HG02852 (cell line): ENCODE data around the gene VIT.
A peak's percentile ranks its signal among the peaks of the same experiment; 100 is the strongest.

Experiments
- ATAC-seq: cut with Tn5 transposase; IDR thresholded peaks from one replicate; pipeline ENCODE4 v1.9.1; 2021; ENCODE audit warnings: mild to moderate bottlenecking, moderate library complexity; ENCODE audit not compliant: unreplicated experiment

Gene VIT

DNA sequence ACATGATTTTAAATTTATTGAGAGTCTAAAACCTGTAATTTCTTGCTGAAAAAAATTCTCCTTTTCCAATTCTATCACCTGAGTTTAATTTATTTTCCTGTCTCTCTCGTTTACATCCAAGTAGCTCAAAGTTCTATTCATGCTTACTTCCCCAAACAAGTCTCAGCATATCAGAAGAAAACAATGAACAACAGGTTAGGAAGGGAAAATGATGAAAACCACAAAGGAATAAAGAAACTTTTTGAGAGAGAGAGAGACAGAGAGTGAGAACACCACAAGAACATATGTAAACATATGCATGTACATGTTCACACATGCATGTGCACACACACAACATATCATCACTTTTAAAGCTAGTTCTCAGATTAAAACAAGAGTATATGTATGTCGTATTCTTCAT is 157.7 kb downstream of the VIT start:
- ATAC-seq, result no peak

DNA sequence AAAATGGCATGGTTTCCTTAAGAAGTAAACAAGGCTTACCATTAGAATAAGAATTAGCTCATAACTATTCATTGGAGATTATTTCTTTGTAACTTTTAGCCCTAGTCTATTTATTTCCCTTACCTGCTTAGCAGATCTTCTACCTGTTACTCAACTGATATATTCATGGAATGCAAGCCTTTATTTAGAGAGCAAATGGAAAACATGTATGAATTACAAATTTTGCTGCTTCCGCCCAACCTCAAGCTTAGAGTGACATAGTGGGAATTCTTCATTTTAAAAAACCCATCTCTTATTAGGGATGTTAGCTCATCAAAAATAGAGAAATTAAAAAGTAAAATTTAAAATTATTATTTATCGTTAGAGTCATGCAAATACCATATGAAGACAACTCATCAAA is 158.9 kb downstream of the VIT start:
- ATAC-seq, result no peak

DNA sequence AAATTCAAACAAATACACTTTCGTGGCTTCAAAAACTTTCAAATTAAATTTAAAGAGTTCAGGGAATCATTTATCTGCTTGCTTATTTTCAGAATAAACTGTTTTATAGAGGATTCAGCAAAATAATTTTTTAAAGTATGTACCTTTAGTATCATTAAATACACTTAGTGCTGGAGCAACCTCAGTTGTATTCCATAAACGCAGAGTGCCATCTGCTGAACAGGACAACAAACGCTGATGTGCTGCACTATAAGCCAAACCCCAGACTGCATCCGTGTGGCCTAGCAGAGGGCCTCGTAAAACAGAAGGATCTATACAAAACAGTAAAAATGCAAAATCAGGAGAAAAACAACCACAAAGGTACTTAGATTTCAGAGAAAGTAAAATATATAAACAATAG is 161.2 kb downstream of the VIT start:
- no peak for ATAC-seq

DNA sequence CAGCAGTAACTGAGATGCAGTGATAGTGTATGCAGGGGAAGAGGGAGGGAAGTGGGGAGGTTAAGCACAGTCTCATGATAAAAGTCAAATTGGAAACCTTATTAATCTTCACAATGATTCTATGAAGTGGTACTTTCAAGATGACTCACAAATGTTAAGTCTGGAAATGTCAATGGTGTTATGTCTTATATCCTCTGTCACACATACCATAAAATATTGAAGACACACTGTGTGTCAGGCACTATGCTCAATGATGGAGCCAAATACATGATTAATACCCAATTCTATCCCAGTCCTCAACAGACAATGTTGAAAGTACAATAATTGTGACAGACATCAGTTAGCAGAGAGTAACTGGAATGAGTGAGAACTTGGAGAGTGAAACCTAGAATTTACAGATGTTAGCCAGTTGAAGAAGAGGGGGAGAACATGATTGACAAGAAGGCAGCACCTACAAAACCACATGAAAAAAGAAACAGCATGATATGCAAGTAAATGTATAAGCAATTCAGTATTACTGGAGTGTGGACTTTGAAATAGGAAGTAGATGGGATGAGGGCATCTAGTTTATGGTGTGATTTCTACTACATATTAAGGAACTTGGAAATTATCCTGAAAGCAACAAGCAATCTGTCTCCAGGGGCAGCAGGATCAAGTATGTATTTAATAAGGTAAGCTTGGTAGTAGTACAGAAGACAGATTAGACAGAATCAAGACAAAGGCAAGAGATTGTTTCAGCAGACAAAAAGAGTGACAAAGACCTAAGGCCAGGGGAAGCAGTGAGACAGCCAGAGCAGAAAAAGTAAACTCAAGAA is 162.3 kb downstream of the VIT start:
- ATAC-seq, result peak; percentile 65

DNA sequence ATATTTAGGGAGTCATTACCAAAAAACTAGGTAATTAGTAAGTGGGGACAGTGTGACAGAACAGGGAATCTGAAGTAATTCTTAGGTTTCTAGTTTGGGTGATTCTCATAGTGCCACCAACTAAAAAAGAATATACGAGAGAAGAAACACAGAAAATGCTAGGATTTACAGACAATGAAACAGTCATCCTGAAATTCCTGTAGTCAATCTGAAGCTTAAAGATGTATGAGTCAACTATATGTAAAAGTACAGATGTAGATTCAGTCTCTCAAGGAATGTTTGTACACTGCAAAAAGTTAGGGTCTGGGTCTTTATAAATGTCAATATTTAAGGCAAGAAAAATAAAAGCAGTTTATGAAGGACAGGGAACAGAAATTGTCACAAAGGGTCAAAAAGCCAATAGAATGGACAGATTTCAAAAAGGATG is 162.9 kb downstream of the VIT start:
- ATAC-seq, result peak; percentile 28

DNA sequence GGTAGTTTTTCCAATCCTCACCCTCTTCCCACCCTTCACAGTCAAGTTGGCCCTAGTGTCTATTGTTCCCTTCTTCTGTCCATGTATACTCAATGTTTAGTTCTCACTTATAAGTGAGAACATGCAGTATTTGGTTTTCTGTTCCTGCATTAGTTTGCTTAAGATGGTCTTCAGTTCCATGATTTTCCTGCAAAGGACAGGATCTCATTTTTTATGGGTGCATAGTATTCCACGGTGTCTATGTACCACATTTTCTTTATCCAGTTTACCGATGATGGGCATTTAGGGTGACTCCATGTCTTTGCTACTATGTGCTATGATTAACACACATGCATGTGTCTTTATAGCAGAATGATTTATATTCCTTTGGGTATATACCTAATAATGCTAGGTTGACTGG is 165.4 kb downstream of the VIT start:
- no peak for ATAC-seq
